Liver (tissue), 3 donors: ENCODE measurements around the gene ENDOG.

Experiments used
- CTCF ChIP-seq: fragments of 150-350 bp; IDR thresholded peaks from 2 replicates; pipeline ENCODE4 v1.5.1; 2017; ENCODE audit warnings: improper control_type of control experiment, low read depth, low read length; ENCODE audit not compliant: missing input control
- GABPA ChIP-seq, 2 donors: IDR thresholded peaks in 1 of 2; conservative IDR thresholded peaks in 1 of 2; 2 replicates each; pipeline ENCODE4 v1.6.1; 2016; ENCODE audit warnings: antibody characterized with exemption in 2 of 2, mild to moderate bottlenecking in 1 of 2, moderate library complexity in 1 of 2
- HNF4G ChIP-seq: IDR thresholded peaks from 2 replicates; pipeline ENCODE4 v1.6.1; 2016; ENCODE audit warnings: antibody characterized with exemption
- JUND ChIP-seq, 2 donors: IDR thresholded peaks; 2 replicates each; pipeline ENCODE4 v1.6.1; 2016; ENCODE audit warnings: antibody characterized with exemption in 2 of 2
- MAX ChIP-seq: IDR thresholded peaks from 2 replicates; pipeline ENCODE4 v1.6.1; 2016; ENCODE audit warnings: antibody characterized with exemption
- RAD21 ChIP-seq, 2 donors: IDR thresholded peaks; 2 replicates each; pipeline ENCODE4 v1.6.1; 2016; ENCODE audit warnings: antibody characterized with exemption in 2 of 2, mild to moderate bottlenecking in 2 of 2
- REST ChIP-seq: IDR thresholded peaks from 2 replicates; pipeline ENCODE4 v1.6.1; 2016; ENCODE audit warnings: antibody characterized with exemption, mild to moderate bottlenecking
- SP1 ChIP-seq: IDR thresholded peaks from 2 replicates; pipeline ENCODE4 v1.6.1; 2018; ENCODE audit warnings: antibody characterized with exemption, mild to moderate bottlenecking
- YY1 ChIP-seq: IDR thresholded peaks from 2 replicates; pipeline ENCODE4 v1.6.1; 2016; ENCODE audit warnings: antibody characterized with exemption, mild to moderate bottlenecking
- donor health status: healthy.
- donor health status: healthy.

DNA sequence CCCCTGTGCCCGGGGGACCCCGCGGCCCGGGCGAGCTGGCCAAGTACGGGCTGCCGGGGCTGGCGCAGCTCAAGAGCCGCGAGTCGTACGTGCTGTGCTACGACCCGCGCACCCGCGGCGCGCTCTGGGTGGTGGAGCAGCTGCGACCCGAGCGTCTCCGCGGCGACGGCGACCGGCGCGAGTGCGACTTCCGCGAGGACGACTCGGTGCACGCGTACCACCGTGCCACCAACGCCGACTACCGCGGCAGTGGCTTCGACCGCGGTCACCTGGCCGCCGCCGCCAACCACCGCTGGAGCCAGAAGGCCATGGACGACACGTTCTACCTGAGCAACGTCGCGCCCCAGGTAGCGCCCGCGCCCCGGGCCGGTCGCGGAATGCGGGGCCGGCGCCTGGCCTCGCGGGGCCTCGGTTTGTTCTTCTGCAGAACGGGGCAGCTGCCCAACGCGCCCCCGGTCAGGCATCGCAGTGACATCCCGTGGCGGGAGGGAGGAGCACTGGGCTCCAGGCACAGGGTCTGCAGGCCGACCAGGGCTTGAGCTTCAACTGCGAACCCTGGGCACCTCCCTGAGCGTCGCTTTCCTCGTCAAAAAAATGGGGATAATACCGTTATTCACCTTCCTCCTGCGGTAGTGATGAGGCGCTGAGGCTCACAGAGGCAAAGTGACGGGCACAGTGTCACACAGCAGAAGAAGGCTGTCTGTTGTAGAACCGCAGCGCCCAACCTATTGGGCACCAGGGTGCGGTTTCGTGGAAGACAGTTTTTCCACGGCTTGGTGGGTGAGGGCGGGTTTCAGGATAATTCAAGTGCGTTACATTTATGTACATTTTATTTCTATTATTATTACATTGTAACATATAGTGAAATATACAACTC is 777 bp downstream of the ENDOG start:
- no peak for TF ChIP-seq CTCF
- no peak for TF ChIP-seq RAD21 (IDR thresholded peaks at IDR 0.05)
- TF ChIP-seq YY1: no peak
- TF ChIP-seq REST: no peak
- no peak for TF ChIP-seq GABPA (IDR thresholded peaks at IDR 0.05 in 1 of 2, conservative IDR thresholded peaks at IDR 0.05 in 1 of 2)
- TF ChIP-seq JUND (IDR thresholded peaks at IDR 0.05): no peak
- no peak for TF ChIP-seq HNF4G
- no peak for TF ChIP-seq MAX
- no peak for TF ChIP-seq SP1
